NCI-H2196 (cell line): ENCODE results near the gene LCN12.

Experiments used
- DNase-seq: peaks from one replicate; lab custom pipeline; 2025; ENCODE audit not compliant: unreplicated experiment; lab: John Stamatoyannopoulos, UW

LCN12 gene

GRCh38 chr9:136926749-136927148, 25.3 kb upstream of the LCN12 start:
- no peak for DNase-seq

GRCh38 chr9:136927343-136928271, 24.5 kb upstream of the LCN12 start:
- DNase-seq, result no peak

GRCh38 chr9:136928591-136928990, 23.5 kb upstream of the LCN12 start:
- no peak for DNase-seq

GRCh38 chr9:136930014-136930413, 22.1 kb upstream of the LCN12 start:
- DNase-seq, result no peak

- no peak for DNase-seq
Measured at GRCh38 chr9:136931611-136932130, 20.4 kb upstream of the LCN12 start.

GRCh38 chr9:136934277-136934676, 17.8 kb upstream of the LCN12 start:
- DNase-seq, result no peak

GRCh38 chr9:136935651-136936050, 16.4 kb upstream of the LCN12 start:
- no peak for DNase-seq

GRCh38 chr9:136936645-136937170, 15.4 kb upstream of the LCN12 start:
- DNase-seq, result no peak

GRCh38 chr9:136937186-136938001, 14.7 kb upstream of the LCN12 start:
- no peak for DNase-seq

GRCh38 chr9:136939431-136939995, 12.6 kb upstream of the LCN12 start:
- DNase-seq, result no peak

GRCh38 chr9:136939996-136940525, 12.0 kb upstream of the LCN12 start:
- DNase-seq, result no peak

GRCh38 chr9:136940526-136941230, 11.4 kb upstream of the LCN12 start:
- no peak for DNase-seq

GRCh38 chr9:136941231-136942111, 10.6 kb upstream of the LCN12 start:
- DNase-seq, result no peak

- no peak for DNase-seq
Measured at GRCh38 chr9:136942112-136942880, 9.8 kb upstream of the LCN12 start.

GRCh38 chr9:136942881-136943230, 9.2 kb upstream of the LCN12 start:
- no peak for DNase-seq

GRCh38 chr9:136943291-136944211, 8.5 kb upstream of the LCN12 start:
- DNase-seq, result no peak

- DNase-seq, result no peak
Measured at GRCh38 chr9:136944212-136944518, 7.9 kb upstream of the LCN12 start.
